H1 (cell line): ENCODE data around the gene ME1.

ENCODE experiments used
- ATF2 ChIP-seq: IDR thresholded peaks from 2 replicates; pipeline ENCODE4 v1.6.1; 2012; ENCODE audit warnings: low read length, inconsistent platforms
- BACH1 ChIP-seq: IDR thresholded peaks from 2 replicates; pipeline ENCODE4 v1.6.1; 2012; ENCODE audit warnings: low read length, improper control_type of control experiment
- BRCA1 ChIP-seq: IDR thresholded peaks from 2 replicates; pipeline ENCODE4 v1.6.1; 2012; ENCODE audit warnings: low read depth, low read length, improper control_type of control experiment
- CBX8 ChIP-seq: fragments of 300-800, 300-1000 bp; sonication (generic); IDR thresholded peaks from 2 replicates; pipeline ENCODE4 v1.7.1; 2016; ENCODE audit warnings: low read depth, low read length, borderline replicate concordance
- CHD1 ChIP-seq: IDR thresholded peaks from 2 replicates; pipeline ENCODE4 v1.6.1; 2012; ENCODE audit warnings: low read depth, low read length, improper control_type of control experiment
- CTCF ChIP-seq, 3 experiments: IDR thresholded peaks; 1 replicate in 2 of 3; 2 replicates in 1 of 3; pipeline versions ENCODE4 v1.5.1 to v1.6.1; 2011; ENCODE audit warnings: low read length in 3 of 3, mild to moderate bottlenecking in 3 of 3, inconsistent platforms in 2 of 3, low read depth in 1 of 3, moderate library complexity in 1 of 3; ENCODE audit not compliant: insufficient read depth in 1 of 3; ENCODE audit errors: control extremely low read depth in 1 of 3
- EP300 ChIP-seq, 2 experiments: IDR thresholded peaks; 1 replicate in 1 of 2; 2 replicates in 1 of 2; pipeline ENCODE4 v1.6.1; 2011 to 2012; ENCODE audit warnings: low read depth in 2 of 2, low read length in 2 of 2, mild to moderate bottlenecking in 2 of 2, borderline replicate concordance in 1 of 2, inconsistent platforms in 1 of 2, moderate library complexity in 1 of 2
- EZH2 ChIP-seq: fragments of 200-600 bp; sonication (generic); IDR thresholded peaks from 2 replicates; pipeline ENCODE4 v1.7.1; 2012; ENCODE audit warnings: low read depth, mild to moderate bottlenecking, moderate library complexity, low read length, inconsistent platforms; ENCODE audit not compliant: severe bottlenecking
- GABPA ChIP-seq: IDR thresholded peaks from 2 replicates; pipeline ENCODE4 v1.6.1; 2011; ENCODE audit warnings: mild to moderate bottlenecking, low read length, moderate library complexity, borderline replicate concordance; ENCODE audit not compliant: insufficient read depth
- GTF2F1 ChIP-seq: IDR thresholded peaks from 2 replicates; pipeline ENCODE4 v1.6.1; 2012; ENCODE audit warnings: low read depth, low read length, improper control_type of control experiment, borderline replicate concordance
- MAX ChIP-seq: IDR thresholded peaks from 2 replicates; pipeline ENCODE4 v1.6.1; 2012; ENCODE audit warnings: inconsistent platforms
- POLR2A ChIP-seq, 2 experiments: IDR thresholded peaks; 1 replicate in 1 of 2; 2 replicates in 1 of 2; pipeline ENCODE4 v1.6.1; 2011; ENCODE audit warnings: low read depth in 2 of 2, low read length in 2 of 2, mild to moderate bottlenecking in 2 of 2; ENCODE audit errors: control extremely low read depth in 1 of 2
- POLR2AphosphoS5 ChIP-seq: IDR thresholded peaks from 2 replicates; pipeline ENCODE4 v1.6.1; 2011; ENCODE audit warnings: low read depth, low read length
- RFX5 ChIP-seq: IDR thresholded peaks from 2 replicates; pipeline ENCODE4 v1.6.1; 2011; ENCODE audit warnings: low read depth, low read length, improper control_type of control experiment, borderline replicate concordance

DNA sequence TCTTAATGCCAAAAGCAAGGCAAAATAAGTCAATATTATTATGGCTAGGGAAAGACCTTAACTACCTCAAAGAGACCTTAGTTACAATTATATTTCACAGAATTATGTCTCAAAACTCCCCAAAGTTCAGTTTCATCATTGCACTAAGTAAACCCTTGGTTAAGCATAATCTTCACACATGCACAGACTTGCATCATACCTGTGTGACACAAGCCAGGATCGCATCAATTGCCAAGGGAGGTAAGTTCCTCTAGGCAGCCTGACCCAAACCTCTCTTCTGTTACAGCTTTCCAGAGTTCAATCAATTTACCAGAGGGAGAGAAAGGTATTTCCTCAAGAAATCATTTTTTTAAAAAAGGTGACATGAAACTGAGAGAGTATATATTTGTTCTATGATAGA, 49.6 kb upstream of the ME1 start:
- TF ChIP-seq EZH2 (no peak), CTCF (IDR thresholded peaks at IDR 0.05; ENCODE audit: control extremely low read depth in 1 of 3, insufficient read depth in 1 of 3, low read depth in 1 of 3, low read length in 3 of 3) (no peak), POLR2AphosphoS5 (no peak), BRCA1 (no peak), BACH1 (no peak), EP300 (IDR thresholded peaks at IDR 0.05; ENCODE audit: borderline replicate concordance in 1 of 2, low read depth in 2 of 2, low read length in 2 of 2) (no peak), MAX (no peak), CHD1 (no peak), CBX8 (no peak), POLR2A (IDR thresholded peaks at IDR 0.05; ENCODE audit: control extremely low read depth in 1 of 2, low read depth in 2 of 2, low read length in 2 of 2) (no peak), GTF2F1 (no peak), RFX5 (no peak), ATF2 (no peak), GABPA (no peak)
